Measurements from ENCODE around the gene CDK9.
"Not testable (repeated sequence)": the region's sequence is repeated elsewhere in the genome, so short reads cannot be mapped to it uniquely, and the experiment has no call there.

Gene CDK9

DNA sequence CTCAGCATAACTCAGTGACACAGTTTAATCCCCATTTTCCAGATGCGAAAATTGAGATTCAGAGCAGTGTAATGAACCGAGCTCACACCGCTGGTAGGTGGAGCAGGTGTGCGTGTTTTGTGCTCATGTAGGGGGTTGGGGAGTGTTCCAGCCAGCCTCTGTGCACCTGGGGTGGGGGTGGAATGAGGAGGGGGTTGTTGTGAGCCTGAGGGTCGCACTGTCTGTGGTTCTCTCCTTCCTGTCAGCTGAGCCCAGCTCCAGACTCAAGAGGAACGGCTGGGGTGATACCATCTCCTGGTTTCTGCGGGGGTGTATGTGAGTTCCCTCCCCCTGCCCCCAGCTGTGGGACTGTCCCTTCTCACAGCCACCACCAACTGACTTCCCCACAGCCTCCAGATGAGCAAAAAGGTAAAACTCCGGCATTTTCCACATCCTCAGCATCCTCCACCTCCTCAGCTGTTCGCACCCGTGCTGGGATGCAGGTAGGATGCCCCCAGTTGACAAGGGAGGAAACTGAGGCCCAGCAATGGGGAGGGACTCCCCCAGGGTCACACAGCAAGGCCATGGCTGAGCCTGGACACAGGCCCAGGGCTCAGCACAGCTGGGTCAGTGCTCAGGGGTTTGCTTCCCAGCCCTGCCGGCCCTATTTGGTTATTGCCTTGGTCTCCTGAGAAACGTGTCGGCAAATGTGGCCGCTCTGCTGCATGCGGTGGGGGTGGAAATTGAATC lies 9.5 kb upstream of the CDK9 start:
- no peak for DNase-seq (ENCODE audit: low read depth)
- no peak overlapping the region for H3K4me3 ChIP-seq (ENCODE audit: low read length)
- TF ChIP-seq, protein P1, sequence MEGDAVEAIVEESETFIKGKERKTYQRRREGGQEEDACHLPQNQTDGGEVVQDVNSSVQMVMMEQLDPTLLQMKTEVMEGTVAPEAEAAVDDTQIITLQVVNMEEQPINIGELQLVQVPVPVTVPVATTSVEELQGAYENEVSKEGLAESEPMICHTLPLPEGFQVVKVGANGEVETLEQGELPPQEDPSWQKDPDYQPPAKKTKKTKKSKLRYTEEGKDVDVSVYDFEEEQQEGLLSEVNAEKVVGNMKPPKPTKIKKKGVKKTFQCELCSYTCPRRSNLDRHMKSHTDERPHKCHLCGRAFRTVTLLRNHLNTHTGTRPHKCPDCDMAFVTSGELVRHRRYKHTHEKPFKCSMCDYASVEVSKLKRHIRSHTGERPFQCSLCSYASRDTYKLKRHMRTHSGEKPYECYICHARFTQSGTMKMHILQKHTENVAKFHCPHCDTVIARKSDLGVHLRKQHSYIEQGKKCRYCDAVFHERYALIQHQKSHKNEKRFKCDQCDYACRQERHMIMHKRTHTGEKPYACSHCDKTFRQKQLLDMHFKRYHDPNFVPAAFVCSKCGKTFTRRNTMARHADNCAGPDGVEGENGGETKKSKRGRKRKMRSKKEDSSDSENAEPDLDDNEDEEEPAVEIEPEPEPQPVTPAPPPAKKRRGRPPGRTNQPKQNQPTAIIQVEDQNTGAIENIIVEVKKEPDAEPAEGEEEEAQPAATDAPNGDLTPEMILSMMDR (conservative IDR thresholded peaks at IDR 0.05; ENCODE audit: low read depth, low read length): no peak

DNA sequence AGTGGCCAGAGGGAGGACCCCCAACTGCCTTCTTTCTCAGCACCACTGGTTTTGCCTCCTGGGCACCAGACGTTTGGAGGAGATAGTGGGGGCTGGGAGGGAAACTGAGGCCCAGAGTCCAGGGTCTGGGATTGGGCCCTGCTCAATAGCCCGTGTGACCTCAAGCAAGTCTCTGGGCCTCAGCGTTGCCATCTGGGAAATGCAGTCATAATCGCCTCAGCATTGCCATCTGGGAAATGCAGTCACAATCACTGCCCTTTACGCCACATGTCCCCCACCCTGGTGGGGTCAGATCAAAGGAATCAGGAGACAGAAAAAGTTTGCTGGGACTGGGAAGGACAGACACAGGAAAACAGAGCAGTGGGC lies 8.9 kb upstream of the CDK9 start:
- H3K4me3 ChIP-seq (ENCODE audit: low read length): no peak overlapping the region
- TF ChIP-seq, protein P1 (conservative IDR thresholded peaks at IDR 0.05; ENCODE audit: low read depth, low read length): no peak
- DNase-seq (ENCODE audit: low read depth): no peak

DNA sequence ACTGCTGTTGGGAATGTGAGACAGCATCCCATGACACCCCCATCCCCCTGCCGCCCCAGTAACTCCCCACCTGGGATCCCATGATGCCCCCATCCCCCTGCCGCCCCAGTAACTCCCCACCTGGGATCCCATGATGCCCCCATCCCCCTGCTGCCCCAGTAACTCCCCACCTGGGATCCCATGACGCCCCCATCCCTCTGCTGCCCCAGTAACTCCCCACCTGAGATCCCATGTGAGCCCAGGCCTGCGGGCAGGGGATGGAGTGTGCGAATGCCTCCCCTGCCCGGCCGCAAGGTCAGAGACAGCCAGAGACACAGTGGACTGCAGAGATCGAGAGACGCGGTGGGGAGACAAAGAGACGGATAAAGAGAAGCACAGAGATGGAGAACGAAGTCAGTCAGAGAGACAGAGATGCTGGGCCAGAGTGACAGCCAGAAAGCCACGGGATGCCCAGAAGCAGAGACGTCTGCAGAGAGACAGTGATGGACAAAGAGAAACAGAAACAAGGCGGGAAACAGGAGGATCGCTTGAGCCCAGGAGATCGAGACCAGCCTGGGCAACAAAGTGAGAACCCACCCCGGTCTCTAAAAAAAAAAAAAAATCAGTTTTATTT lies 8.4 kb upstream of the CDK9 start:
- TF ChIP-seq, protein P1 (conservative IDR thresholded peaks at IDR 0.05; ENCODE audit: low read depth, low read length): no peak
- no peak for DNase-seq (ENCODE audit: low read depth)
- no peak overlapping the region for H3K4me3 ChIP-seq (ENCODE audit: low read length)

DNA sequence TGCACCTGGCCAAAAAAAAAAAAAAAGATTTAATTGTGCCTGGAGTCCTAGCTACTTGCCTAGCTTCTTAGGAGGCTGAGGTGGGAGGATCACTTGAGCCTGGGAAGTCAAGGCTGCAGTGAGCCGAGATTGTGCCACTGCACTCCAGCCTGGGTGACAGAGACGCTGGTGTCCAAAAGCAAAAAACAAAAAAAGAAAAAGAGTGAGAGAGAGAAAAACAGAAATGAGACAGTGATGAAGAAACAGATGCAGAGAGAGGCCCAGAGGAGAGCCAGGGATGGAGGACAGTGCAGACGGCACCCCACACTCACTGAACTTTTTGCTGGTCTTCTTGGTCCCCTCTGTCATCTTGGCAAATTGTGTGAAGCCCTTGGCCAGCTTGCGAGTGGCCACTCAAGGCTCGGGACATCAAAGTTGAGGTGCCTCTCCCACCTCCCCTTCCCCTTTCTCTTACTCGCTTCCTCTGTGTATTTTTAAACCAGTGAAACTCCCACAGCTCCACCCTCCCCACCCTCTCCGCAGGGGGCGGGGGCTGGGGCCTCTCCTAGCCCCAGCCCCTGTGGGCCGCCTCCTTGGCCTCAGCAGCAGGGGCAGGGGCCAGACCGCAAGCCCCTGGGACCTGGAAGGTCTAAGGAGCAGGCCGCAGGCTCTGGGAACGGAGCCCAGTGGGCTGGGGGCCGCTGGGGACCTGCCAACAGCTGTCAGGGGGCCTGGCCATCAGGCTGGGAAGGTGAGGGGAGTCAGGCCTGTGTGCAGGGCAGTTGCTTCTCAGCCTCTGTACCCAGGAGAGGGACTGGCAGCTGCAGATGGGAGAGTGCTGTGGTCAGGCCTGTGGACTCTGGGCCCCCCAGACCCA lies 7.3 kb upstream of the CDK9 start, which contains the start of gene SH2D3C:
SH2D3C (minus strand) TSS at position 387 of the 856 bp plus-strand sequence; CDS start at position 348, 39 bp downstream.
- no peak for DNase-seq (ENCODE audit: low read depth)
- TF ChIP-seq, protein P1 (conservative IDR thresholded peaks at IDR 0.05; ENCODE audit: low read depth, low read length): no peak
- H3K4me3 ChIP-seq (ENCODE audit: low read length): no peak within 1 kb of the TSS

DNA sequence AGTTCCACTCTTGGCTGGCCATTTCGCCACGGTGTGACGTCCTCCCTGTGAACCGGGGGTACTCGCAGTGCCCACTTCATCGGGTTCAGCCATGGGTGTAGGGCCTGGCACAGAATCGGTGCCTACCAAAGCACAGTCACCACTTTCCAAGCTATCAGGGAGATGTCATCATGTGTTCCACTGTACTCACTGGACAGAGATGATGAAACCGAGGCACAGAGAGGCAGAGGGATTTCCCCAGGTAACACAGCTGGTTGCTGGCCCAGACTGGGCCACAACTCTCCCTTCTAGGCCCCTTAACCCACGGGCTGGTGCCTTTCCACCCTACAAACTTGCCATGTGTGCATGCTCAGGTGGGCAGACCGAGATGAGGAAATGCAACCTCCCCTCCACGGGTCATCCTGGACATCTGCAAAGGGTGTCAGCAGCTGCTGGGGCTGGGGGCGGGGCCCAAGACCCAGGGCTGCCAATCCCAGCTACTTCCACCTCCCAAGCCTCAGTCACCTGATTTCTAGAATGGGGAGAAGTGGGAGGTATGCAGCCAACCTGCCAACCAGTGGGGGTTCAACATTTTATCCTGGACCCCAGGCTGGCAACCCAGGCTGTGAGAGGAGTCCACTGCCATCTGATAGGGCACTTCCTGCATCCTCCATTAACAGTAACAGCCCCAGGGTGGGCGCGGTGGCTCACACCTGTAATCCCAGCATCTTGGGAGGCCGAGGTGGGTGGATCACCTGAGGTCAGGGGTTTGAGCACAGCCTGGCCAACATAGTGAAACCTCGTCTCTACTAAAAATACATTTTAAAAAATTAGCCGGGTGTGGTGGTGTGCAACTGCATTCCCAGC lies 6.5 kb upstream of the CDK9 start:
- DNase-seq (ENCODE audit: low read depth): no peak
- TF ChIP-seq, protein P1 (conservative IDR thresholded peaks at IDR 0.05; ENCODE audit: low read depth, low read length): no peak
- no peak overlapping the region for H3K4me3 ChIP-seq (ENCODE audit: low read length)

DNA sequence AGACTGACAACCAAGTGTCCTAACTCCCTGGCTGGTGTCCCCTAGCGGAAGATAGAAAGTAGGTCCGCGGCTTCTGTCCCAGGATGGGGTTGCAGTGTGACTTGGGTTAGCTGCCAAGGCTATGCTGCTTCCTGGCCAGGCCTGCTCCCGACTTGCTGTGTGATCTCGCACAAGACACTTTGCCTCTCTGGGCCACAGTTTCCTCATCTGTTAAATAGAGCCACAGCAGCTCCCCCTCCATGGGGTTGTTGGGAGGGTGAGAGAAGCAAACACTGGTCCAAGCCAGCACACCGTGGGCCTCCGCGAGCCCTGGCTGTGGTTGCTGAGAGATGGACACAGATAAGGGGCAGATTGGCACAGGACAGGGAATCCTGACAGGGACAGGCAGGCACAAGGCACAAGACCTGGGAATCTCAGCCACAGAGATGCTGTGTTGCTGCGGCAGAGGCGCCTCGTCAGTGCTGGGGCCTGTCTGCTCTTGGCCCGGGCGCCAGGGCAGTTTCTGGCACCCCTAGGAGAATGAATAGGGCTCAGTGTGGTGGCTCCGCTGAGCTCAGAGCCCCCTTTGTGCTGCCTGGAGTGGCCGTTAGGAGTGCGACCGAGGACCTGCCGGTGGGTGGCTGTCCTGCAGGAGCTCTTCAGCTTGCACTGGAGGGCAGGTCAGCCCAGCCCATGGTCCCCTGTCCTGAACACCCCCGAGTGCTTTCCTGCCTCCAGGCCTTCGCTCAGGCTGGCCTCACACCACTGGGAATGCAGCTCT lies 5.5 kb upstream of the CDK9 start:
- TF ChIP-seq, protein P1 (conservative IDR thresholded peaks at IDR 0.05; ENCODE audit: low read depth, low read length): no peak
- DNase-seq (ENCODE audit: low read depth): no peak
- H3K4me3 ChIP-seq (ENCODE audit: low read length): no peak overlapping the region

DNA sequence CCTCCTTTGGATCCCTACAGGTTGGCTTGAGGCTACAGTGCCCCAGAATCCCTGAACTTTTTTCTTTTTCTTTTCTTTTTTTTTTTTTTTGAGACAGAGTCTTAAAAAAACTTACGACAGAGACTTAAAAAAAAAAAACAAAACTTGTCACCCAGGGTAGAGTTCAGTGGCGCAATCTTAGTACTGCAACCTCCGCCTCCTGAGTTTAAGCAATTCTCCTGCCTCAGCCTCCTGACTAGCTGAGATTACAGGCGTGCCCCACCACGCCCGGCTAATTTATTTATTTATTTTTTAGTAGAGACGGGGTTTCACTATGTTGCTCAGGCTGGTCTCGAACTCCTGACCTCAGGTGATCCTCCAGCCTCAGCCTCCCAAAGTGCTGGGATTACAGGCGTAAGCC lies 4.9 kb upstream of the CDK9 start:
- not testable (repeated sequence) for DNase-seq (ENCODE audit: low read depth); H3K4me3 ChIP-seq (ENCODE audit: low read length)
